HFFc6 (cell line): ENCODE results near the gene IL13RA2. TPM values are rescaled to one million over a fixed set of nuclear protein-coding genes. Genes with fewer than 3 reads are reported as not detected.

Experiments used
- DNase-seq: peaks from one replicate; pipeline ENCODE4 v3.0.0-alpha.2; 2018
- H3K27ac Mint-ChIP-seq: 2 replicates; pipeline ENCODE4 v1.8.0; 2020; ENCODE audit warnings: mild to moderate bottlenecking, mixed read lengths
- H3K27me3 Mint-ChIP-seq: 2 replicates; pipeline ENCODE4 v1.8.0; 2021; ENCODE audit warnings: mild to moderate bottlenecking, moderate library complexity, mixed read lengths; ENCODE audit not compliant: insufficient read depth
- H3K36me3 Mint-ChIP-seq: 2 replicates; pipeline ENCODE4 v1.8.0; 2021; ENCODE audit warnings: low read depth, mixed read lengths
- H3K4me1 Mint-ChIP-seq: 2 replicates; pipeline ENCODE4 v1.8.0; 2020; ENCODE audit warnings: low read depth, mixed read lengths
- H3K4me3 Mint-ChIP-seq: 2 replicates; pipeline ENCODE4 v1.8.0; 2020; ENCODE audit warnings: mild to moderate bottlenecking, moderate library complexity, mixed read lengths
- H3K9me3 Mint-ChIP-seq: 2 replicates; pipeline ENCODE4 v1.8.0; 2020; ENCODE audit warnings: mild to moderate bottlenecking, mixed read lengths
- CTCF ChIP-seq: fragments of 200-600 bp; sonication (generic); IDR thresholded peaks from 2 replicates; pipeline ENCODE4 v1.5.0; 2021; ENCODE audit warnings: antibody characterized with exemption, mild to moderate bottlenecking
- total RNA-seq, 6 experiments: library from RNA; stranded (reverse); fragmentation: NEBNext Ultra II Directional; extraction: Animal tissue kit (Norgen Biotek cat#: 25700); gene quantifications; 2 replicates in 1 of 6; 3 replicates in 5 of 6; pipeline ENCODE4 v1.2.3, GENCODE V29; 2021

Gene IL13RA2
- total RNA-seq, 6 experiments from 2014 or later, result 6.6 to 9.5 (median 7.3) TPM

GRCh38 chrX:115023139-115023538, 5.7 kb upstream of the IL13RA2 start:
- H3K36me3 Mint-ChIP-seq, result no peaks in the 10 kb centered on the region
- TF ChIP-seq CTCF, result no peak
- H3K27me3 Mint-ChIP-seq, result no peaks in the 10 kb centered on the region
- H3K9me3 Mint-ChIP-seq, result no peaks in the 10 kb centered on the region
- H3K4me1 Mint-ChIP-seq, result peaks cover 88% of the 10 kb centered on the region
- H3K27ac Mint-ChIP-seq, result peak overlapping the region; percentile 93
- peak overlapping the region; percentile 26 for H3K4me3 Mint-ChIP-seq
- DNase-seq, result peak; percentile 85

GRCh38 chrX:115021121-115021520, 3.7 kb upstream of the IL13RA2 start:
- Mint-ChIP-seq H3K27me3 (no peaks in the 10 kb centered on the region), H3K36me3 (no peaks in the 10 kb centered on the region), H3K4me3 (no peak overlapping the region), H3K9me3 (no peaks in the 10 kb centered on the region), H3K27ac (no peak overlapping the region), H3K4me1 (peaks cover 75% of the 10 kb centered on the region)
- no peak for TF ChIP-seq CTCF
- no peak for DNase-seq

GRCh38 chrX:115018944-115019343, 1.5 kb upstream of the IL13RA2 start:
- DNase-seq, result peak; percentile 37
- no peak for TF ChIP-seq CTCF
- no peaks in the 10 kb centered on the region for H3K27me3 Mint-ChIP-seq

GRCh38 chrX:115018040-115018647, 728 bp upstream of the IL13RA2 start:
- Mint-ChIP-seq H3K27me3 (no peaks in the 10 kb centered on the region), H3K4me1 (peaks cover 64% of the 10 kb centered on the region), H3K27ac (peak overlapping the region; percentile 84), H3K4me3 (no peak overlapping the region), H3K9me3 (no peaks in the 10 kb centered on the region), H3K36me3 (no peaks in the 10 kb centered on the region)
- TF ChIP-seq CTCF, result peak; percentile 79
- no peak for DNase-seq

More at GRCh38 chrX:115018944-115019343, 1.5 kb upstream of the IL13RA2 start:
- Mint-ChIP-seq H3K4me3 (peak overlapping the region; percentile 21; the same call in 1 of the 2 replicates), H3K4me1 (peaks cover 64% of the 10 kb centered on the region), H3K36me3 (no peaks in the 10 kb centered on the region), H3K9me3 (no peaks in the 10 kb centered on the region), H3K27ac (peak overlapping the region; percentile 84)

- peak overlapping the region; percentile 43; the same call in 1 of the 2 replicates for H3K27ac Mint-ChIP-seq
- H3K9me3 Mint-ChIP-seq, result no peaks in the 10 kb centered on the region
- peaks cover 4% of the 10 kb centered on the region; the same call in 1 of the 2 replicates for H3K36me3 Mint-ChIP-seq
- DNase-seq, result peak; percentile 2
- H3K4me1 Mint-ChIP-seq, result peaks cover 35% of the 10 kb centered on the region
- H3K4me3 Mint-ChIP-seq, result no peak overlapping the region
- TF ChIP-seq CTCF, result no peak
- no peaks in the 10 kb centered on the region for H3K27me3 Mint-ChIP-seq
Observed at GRCh38 chrX:115013705-115014104, 3.7 kb downstream of the IL13RA2 start.
